ENCODE data around the gene CD300H. TPM values are rescaled to one million over a fixed set of nuclear protein-coding genes. Genes with fewer than 3 reads are reported as not detected.

The CD300H gene
- total RNA-seq, 1 experiment from 2014 or later: not detected

DNA sequence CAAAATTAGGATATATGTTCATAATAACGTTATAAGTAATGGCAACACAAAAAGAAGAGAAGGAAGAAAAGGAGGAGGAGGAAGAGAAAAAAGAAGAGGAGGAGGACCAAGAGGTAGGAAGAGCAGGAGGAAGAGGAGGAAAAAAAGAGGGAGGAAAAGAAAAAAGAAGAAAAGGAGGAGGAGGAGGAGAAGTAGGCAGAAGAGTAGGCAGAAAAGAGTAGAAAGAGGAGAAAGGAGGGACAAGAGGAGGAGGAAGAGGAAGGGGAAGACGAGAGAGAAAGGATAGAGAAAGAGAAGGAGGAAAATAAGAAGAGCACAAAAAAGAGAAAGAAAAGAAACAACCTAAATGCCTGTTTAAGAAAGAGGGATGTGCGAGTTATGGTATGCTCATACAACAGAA lies 30.4 kb downstream of the CD300H start:
- Histone ChIP-seq H2AFZ (ENCODE audit: low read length) (no peak overlapping the region), H3K4me3 (ENCODE audit: low read length) (no peak overlapping the region), H3K9me3 (ENCODE audit: low read length) (no peaks in the 10 kb centered on the region), H3K27me3 (ENCODE audit: low read length) (no peaks in the 10 kb centered on the region), H3K9ac (ENCODE audit: low read length) (no peak overlapping the region), H3K9me2 (replicated peaks; ENCODE audit: insufficient read depth, low read length) (no peaks in the 10 kb centered on the region), H3K36me3 (ENCODE audit: insufficient read depth, low read length) (no peaks in the 10 kb centered on the region), H4K20me1 (ENCODE audit: insufficient read depth, low read depth, low read length) (no peaks in the 10 kb centered on the region), H3K4me1 (ENCODE audit: low read length) (peaks cover under 1% of the 10 kb centered on the region; the same call in 1 of the 2 replicates), H3K27ac (ENCODE audit: low read length) (no peak overlapping the region), H3K79me2 (ENCODE audit: low read length) (no peaks in the 10 kb centered on the region), H3K4me2 (ENCODE audit: low read depth, low read length, poor library complexity, severe bottlenecking) (no peak overlapping the region)
- DNase-seq: no peak

GRCh38 chr17:74532115-74532514 lies 35.2 kb downstream of the CD300H start:
- H4K20me1 ChIP-seq (ENCODE audit: insufficient read depth, low read depth, low read length): no peaks in the 10 kb centered on the region
- no peak overlapping the region for H3K4me3 ChIP-seq (ENCODE audit: low read length)
- H3K9me2 ChIP-seq (replicated peaks; ENCODE audit: insufficient read depth, low read length): no peaks in the 10 kb centered on the region
- H3K4me2 ChIP-seq (ENCODE audit: low read depth, low read length, poor library complexity, severe bottlenecking): no peak overlapping the region
- H3K79me2 ChIP-seq (ENCODE audit: low read length): no peaks in the 10 kb centered on the region
- peaks cover 5% of the 10 kb centered on the region; the same call in 1 of the 2 replicates for H3K4me1 ChIP-seq (ENCODE audit: low read length)
- no peak overlapping the region for H2AFZ ChIP-seq (ENCODE audit: low read length)
- H3K27me3 ChIP-seq (ENCODE audit: low read length): no peaks in the 10 kb centered on the region
- DNase-seq: peak; percentile 53
- no peaks in the 10 kb centered on the region for H3K36me3 ChIP-seq (ENCODE audit: insufficient read depth, low read length)
- H3K27ac ChIP-seq (ENCODE audit: low read length): no peak overlapping the region
- no peaks in the 10 kb centered on the region for H3K9me3 ChIP-seq (ENCODE audit: low read length)
- no peak overlapping the region for H3K9ac ChIP-seq (ENCODE audit: low read length)

DNA sequence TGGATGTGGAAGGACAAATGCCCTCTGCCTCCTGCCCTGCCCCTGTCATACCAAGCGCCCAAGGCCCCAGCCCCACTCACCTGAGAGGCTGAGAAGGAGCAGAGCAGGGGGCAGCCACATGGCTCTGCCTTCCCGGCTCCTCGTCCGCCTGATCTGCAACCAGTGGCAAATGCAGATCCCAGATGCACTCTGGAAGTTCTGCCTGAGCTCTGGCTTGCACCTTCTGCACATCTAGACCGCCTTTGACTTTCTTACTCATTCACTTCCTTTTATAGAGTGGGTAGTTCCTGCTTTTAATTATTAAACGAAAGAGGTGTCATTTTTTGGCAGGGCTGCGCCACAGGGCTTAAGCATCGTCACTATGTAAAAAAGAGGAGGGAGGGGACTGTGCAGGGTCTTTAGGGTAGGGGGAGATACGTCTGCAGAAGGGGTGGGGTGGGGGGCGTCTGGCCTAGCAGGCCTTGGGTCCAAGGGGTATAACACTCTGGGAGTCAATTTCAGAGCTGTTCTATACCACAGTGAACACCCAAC lies 36.0 kb downstream of the CD300H start, which contains the start of gene CD300LB:
TSS of gene CD300LB (minus strand) at position 245 of the 531 bp plus-strand sequence. CDS start at position 120, 125 bp downstream.
- peaks cover 5% of the 10 kb centered on the region; the same call in 1 of the 2 replicates for H3K4me1 ChIP-seq (ENCODE audit: low read length)
- H3K79me2 ChIP-seq (ENCODE audit: low read length): no peaks in the 10 kb centered on the region
- no peaks in the 10 kb centered on the region for H3K9me3 ChIP-seq (ENCODE audit: low read length)
- no peaks in the 10 kb centered on the region for H3K9me2 ChIP-seq (replicated peaks; ENCODE audit: insufficient read depth, low read length)
- H3K27ac ChIP-seq (ENCODE audit: low read length): no peak within 1 kb of the TSS
- H3K4me3 ChIP-seq (ENCODE audit: low read length): no peak within 1 kb of the TSS
- no peaks in the 10 kb centered on the region for H4K20me1 ChIP-seq (ENCODE audit: insufficient read depth, low read depth, low read length)
- no peaks in the 10 kb centered on the region for H3K36me3 ChIP-seq (ENCODE audit: insufficient read depth, low read length)
- no peak within 1 kb of the TSS for H3K9ac ChIP-seq (ENCODE audit: low read length)
- H2AFZ ChIP-seq (ENCODE audit: low read length): no peak within 1 kb of the TSS
- no peak within 1 kb of the TSS for H3K4me2 ChIP-seq (ENCODE audit: low read depth, low read length, poor library complexity, severe bottlenecking)
- no peak for DNase-seq
- no peaks in the 10 kb centered on the region for H3K27me3 ChIP-seq (ENCODE audit: low read length)

DNA sequence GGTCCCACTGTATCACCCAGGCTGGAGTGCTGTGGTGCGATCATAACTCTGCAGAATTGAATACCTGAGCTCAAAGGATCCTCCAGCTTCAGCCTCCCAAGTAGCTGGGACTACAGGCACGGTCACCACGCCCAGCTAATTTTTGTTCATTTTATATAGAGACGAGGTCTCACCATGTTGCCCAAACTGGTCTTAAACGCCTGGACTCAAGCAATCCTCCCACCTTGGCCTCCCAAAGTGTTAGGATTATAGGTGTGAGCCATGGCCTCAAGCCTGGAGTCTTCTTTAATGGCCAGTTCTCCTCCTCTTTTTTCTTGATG lies 36.5 kb downstream of the CD300H start:
- Histone ChIP-seq H3K4me2 (ENCODE audit: low read depth, low read length, poor library complexity, severe bottlenecking) (no peak overlapping the region), H3K9ac (ENCODE audit: low read length) (no peak overlapping the region), H3K27ac (ENCODE audit: low read length) (no peak overlapping the region), H3K36me3 (ENCODE audit: insufficient read depth, low read length) (no peaks in the 10 kb centered on the region), H4K20me1 (ENCODE audit: insufficient read depth, low read depth, low read length) (no peaks in the 10 kb centered on the region), H3K27me3 (ENCODE audit: low read length) (no peaks in the 10 kb centered on the region), H2AFZ (ENCODE audit: low read length) (no peak overlapping the region), H3K4me3 (ENCODE audit: low read length) (no peak overlapping the region), H3K4me1 (ENCODE audit: low read length) (peaks cover 5% of the 10 kb centered on the region; the same call in 1 of the 2 replicates), H3K9me3 (ENCODE audit: low read length) (no peaks in the 10 kb centered on the region), H3K9me2 (replicated peaks; ENCODE audit: insufficient read depth, low read length) (no peaks in the 10 kb centered on the region), H3K79me2 (ENCODE audit: low read length) (no peaks in the 10 kb centered on the region)
- DNase-seq: no peak

GRCh38 chr17:74529243-74529642 lies 38.1 kb downstream of the CD300H start:
- H3K9me3 ChIP-seq (ENCODE audit: low read length): no peaks in the 10 kb centered on the region
- H3K27me3 ChIP-seq (ENCODE audit: low read length): no peaks in the 10 kb centered on the region
- no peak overlapping the region for H2AFZ ChIP-seq (ENCODE audit: low read length)
- peaks cover 5% of the 10 kb centered on the region; the same call in 1 of the 2 replicates for H3K4me1 ChIP-seq (ENCODE audit: low read length)
- no peak overlapping the region for H3K4me3 ChIP-seq (ENCODE audit: low read length)
- DNase-seq: no peak
- no peak overlapping the region for H3K27ac ChIP-seq (ENCODE audit: low read length)
- H3K79me2 ChIP-seq (ENCODE audit: low read length): no peaks in the 10 kb centered on the region
- no peak overlapping the region for H3K4me2 ChIP-seq (ENCODE audit: low read depth, low read length, poor library complexity, severe bottlenecking)
- no peak overlapping the region for H3K9ac ChIP-seq (ENCODE audit: low read length)
- no peaks in the 10 kb centered on the region for H3K36me3 ChIP-seq (ENCODE audit: insufficient read depth, low read length)
- no peaks in the 10 kb centered on the region for H4K20me1 ChIP-seq (ENCODE audit: insufficient read depth, low read depth, low read length)
- H3K9me2 ChIP-seq (replicated peaks; ENCODE audit: insufficient read depth, low read length): no peaks in the 10 kb centered on the region

DNA sequence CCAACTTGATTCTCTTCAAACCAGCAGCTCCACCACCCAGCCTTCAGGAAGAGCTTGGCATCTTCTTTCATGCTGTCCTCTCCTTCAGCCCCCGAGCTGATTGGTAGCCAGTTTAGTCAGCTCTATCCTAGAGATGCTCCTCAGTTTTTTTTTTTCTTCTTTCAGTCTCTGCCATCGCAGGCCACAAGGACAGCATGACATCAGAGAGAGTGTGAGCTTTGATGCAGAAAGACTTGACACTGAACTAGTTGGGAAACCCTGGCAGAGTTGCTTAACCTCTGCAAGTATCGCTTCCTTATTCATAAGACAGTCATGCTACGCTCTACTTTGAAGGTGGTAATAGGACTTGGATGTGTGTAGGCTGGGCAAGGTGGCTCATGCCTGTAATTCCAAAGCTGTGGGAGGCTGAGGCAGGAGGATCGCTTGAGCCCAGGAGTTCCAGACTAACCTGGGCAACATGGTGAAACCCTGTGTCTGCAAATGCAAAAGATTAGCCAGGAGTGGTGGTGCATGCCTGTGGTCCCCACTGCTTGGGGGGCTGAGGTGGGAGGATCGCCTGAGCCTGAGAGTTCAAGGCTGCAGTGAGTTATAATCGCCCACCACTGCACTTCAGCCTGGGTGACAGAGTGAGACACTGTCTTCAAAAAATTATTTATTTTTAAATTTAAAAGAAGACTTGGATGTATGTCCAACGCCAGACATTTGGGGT lies 38.7 kb downstream of the CD300H start:
- peak; percentile 61 for DNase-seq
- no peaks in the 10 kb centered on the region for H3K9me3 ChIP-seq (ENCODE audit: low read length)

DNA sequence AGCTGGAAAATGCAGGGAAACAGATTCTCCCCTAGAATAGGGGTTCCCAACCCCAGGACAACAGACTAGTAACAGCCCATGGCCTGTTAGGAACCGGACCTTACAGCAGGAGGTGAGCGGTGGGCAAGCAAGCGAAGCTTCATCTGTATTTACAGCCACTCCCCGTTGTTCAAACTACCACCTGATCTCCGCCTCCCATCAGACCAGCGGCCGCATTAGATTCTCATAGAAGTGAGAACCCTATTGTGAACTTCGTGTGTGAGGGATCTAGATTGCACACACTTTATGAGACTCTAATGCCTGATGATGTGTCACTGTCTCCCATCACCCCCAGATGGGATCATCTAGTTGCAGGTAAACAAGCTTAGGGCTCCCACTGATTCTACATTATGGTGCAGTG lies 39.6 kb downstream of the CD300H start:
- Histone ChIP-seq H2AFZ (ENCODE audit: low read length) (no peak overlapping the region), H3K4me3 (ENCODE audit: low read length) (no peak overlapping the region), H3K9me3 (ENCODE audit: low read length) (no peaks in the 10 kb centered on the region), H3K9ac (ENCODE audit: low read length) (no peak overlapping the region), H3K4me2 (ENCODE audit: low read depth, low read length, poor library complexity, severe bottlenecking) (no peak overlapping the region), H4K20me1 (ENCODE audit: insufficient read depth, low read depth, low read length) (no peaks in the 10 kb centered on the region), H3K9me2 (replicated peaks; ENCODE audit: insufficient read depth, low read length) (no peaks in the 10 kb centered on the region), H3K36me3 (ENCODE audit: insufficient read depth, low read length) (no peaks in the 10 kb centered on the region), H3K27ac (ENCODE audit: low read length) (no peak overlapping the region), H3K79me2 (ENCODE audit: low read length) (no peaks in the 10 kb centered on the region), H3K27me3 (ENCODE audit: low read length) (no peaks in the 10 kb centered on the region; the same call in 1 of the 2 replicates), H3K4me1 (ENCODE audit: low read length) (peaks cover 5% of the 10 kb centered on the region; the same call in 1 of the 2 replicates)
- DNase-seq: no peak

More for the DNA sequence above, 38.7 kb downstream of the CD300H start:
- Histone ChIP-seq H3K9me2 (replicated peaks; ENCODE audit: insufficient read depth, low read length) (no peaks in the 10 kb centered on the region), H3K9ac (ENCODE audit: low read length) (no peak overlapping the region), H3K79me2 (ENCODE audit: low read length) (no peaks in the 10 kb centered on the region), H3K27me3 (ENCODE audit: low read length) (no peaks in the 10 kb centered on the region), H3K4me1 (ENCODE audit: low read length) (peaks cover 5% of the 10 kb centered on the region; the same call in 1 of the 2 replicates), H3K27ac (ENCODE audit: low read length) (no peak overlapping the region), H4K20me1 (ENCODE audit: insufficient read depth, low read depth, low read length) (no peaks in the 10 kb centered on the region), H3K36me3 (ENCODE audit: insufficient read depth, low read length) (no peaks in the 10 kb centered on the region), H3K4me3 (ENCODE audit: low read length) (no peak overlapping the region), H3K4me2 (ENCODE audit: low read depth, low read length, poor library complexity, severe bottlenecking) (no peak overlapping the region), H2AFZ (ENCODE audit: low read length) (no peak overlapping the region)

DNA sequence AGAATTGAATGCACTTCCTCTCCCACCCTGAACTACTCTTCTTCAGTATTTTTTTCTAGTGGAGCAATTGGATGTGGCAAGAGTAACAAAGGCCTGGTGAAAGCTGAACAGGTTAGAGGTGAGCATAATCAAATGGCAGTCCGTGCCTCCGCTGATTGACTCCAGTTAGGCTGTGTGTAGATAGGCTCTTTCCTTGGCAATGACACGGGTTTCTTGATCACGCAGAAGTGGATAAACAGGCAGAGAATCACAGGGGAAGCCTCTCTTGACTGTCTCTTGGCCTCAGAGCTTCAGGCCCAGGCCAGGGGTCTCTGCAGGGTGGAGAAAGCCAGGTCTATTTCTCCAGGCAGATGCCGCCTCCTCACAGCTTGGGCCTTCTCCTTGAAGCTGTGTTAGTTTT lies 40.2 kb downstream of the CD300H start:
- Histone ChIP-seq H3K9ac (ENCODE audit: low read length) (no peak overlapping the region), H3K4me3 (ENCODE audit: low read length) (no peak overlapping the region), H3K27ac (ENCODE audit: low read length) (no peak overlapping the region), H4K20me1 (ENCODE audit: insufficient read depth, low read depth, low read length) (no peaks in the 10 kb centered on the region), H3K4me1 (ENCODE audit: low read length) (peaks cover 5% of the 10 kb centered on the region; the same call in 1 of the 2 replicates), H2AFZ (ENCODE audit: low read length) (no peak overlapping the region), H3K79me2 (ENCODE audit: low read length) (no peaks in the 10 kb centered on the region), H3K36me3 (ENCODE audit: insufficient read depth, low read length) (no peaks in the 10 kb centered on the region), H3K9me2 (replicated peaks; ENCODE audit: insufficient read depth, low read length) (no peaks in the 10 kb centered on the region), H3K27me3 (ENCODE audit: low read length) (no peaks in the 10 kb centered on the region; the same call in 1 of the 2 replicates), H3K4me2 (ENCODE audit: low read depth, low read length, poor library complexity, severe bottlenecking) (no peak overlapping the region), H3K9me3 (ENCODE audit: low read length) (no peaks in the 10 kb centered on the region)
- DNase-seq: no peak
